ENCODE data around the gene SSR1. TPM values are rescaled to one million over a fixed set of nuclear protein-coding genes. Genes with fewer than 3 reads are reported as not detected.

Gene SSR1
- total RNA-seq, 3 donors from 2014 or later (not counting 1 experiment from before 2014, with no cell fraction given), result 82.8 to 97.6 (median 93.1) TPM

DNA sequence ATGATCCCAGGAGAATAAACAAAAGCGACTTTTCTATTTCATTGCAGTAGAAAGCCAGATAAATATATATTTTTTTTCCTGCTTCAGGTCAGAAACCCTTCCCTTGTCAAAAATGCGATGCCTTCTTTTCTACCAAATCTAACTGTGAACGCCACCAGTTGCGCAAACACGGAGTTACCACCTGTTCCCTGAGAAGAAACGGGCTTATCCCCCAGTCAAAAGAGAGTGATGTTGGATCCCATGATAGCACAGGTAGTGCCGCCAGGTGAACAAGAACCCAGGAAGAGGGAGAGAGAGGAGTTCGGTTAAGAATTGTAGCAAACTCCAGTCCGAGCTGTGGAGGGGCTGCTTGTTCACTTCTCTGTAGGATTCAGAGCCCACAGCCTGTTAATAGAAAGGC lies 72.6 kb downstream of the SSR1 start:
- H3K4me3 Mint-ChIP-seq, result no peak overlapping the region
- H3K27me3 Mint-ChIP-seq (ENCODE audit: low read depth in 2 of 2), result no peaks in the 10 kb centered on the region
- TF ChIP-seq, protein P1, sequence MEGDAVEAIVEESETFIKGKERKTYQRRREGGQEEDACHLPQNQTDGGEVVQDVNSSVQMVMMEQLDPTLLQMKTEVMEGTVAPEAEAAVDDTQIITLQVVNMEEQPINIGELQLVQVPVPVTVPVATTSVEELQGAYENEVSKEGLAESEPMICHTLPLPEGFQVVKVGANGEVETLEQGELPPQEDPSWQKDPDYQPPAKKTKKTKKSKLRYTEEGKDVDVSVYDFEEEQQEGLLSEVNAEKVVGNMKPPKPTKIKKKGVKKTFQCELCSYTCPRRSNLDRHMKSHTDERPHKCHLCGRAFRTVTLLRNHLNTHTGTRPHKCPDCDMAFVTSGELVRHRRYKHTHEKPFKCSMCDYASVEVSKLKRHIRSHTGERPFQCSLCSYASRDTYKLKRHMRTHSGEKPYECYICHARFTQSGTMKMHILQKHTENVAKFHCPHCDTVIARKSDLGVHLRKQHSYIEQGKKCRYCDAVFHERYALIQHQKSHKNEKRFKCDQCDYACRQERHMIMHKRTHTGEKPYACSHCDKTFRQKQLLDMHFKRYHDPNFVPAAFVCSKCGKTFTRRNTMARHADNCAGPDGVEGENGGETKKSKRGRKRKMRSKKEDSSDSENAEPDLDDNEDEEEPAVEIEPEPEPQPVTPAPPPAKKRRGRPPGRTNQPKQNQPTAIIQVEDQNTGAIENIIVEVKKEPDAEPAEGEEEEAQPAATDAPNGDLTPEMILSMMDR (IDR thresholded peaks at IDR 0.05), result no peak
- no peak overlapping the region for H3K27ac ChIP-seq (ENCODE audit: low read length)
- no peaks in the 10 kb centered on the region for H3K4me1 ChIP-seq (ENCODE audit: control insufficient read depth, insufficient read depth, low read length)
- WGBS (ENCODE audit: insufficient coverage), result 93% methylated on average over 9 of the region's 9 CpGs
- no peak for ATAC-seq
- H3K36me3 ChIP-seq (ENCODE audit: control insufficient read depth, insufficient read depth, low read length), result peaks cover 17% of the 10 kb centered on the region
- no peaks in the 10 kb centered on the region for H3K27me3 ChIP-seq (ENCODE audit: control insufficient read depth, insufficient read depth, low read length)
- intact Hi-C loops (cut with micrococcal nuclease), result no loop called here
- H3K4me1 Mint-ChIP-seq, result peaks cover 8 to 16% of the 10 kb centered on the region in 2 donors
- no peaks in the 10 kb centered on the region for H3K36me3 Mint-ChIP-seq
- no peaks in the 10 kb centered on the region for H3K9me3 ChIP-seq (ENCODE audit: control insufficient read depth, insufficient read depth, low read length)
- H3K27ac Mint-ChIP-seq, result peak overlapping the region in 1 of 2 donors; percentile 29
- DNase-seq, result no peak
- H3K9me3 Mint-ChIP-seq, result no peaks in the 10 kb centered on the region
- H3K4me3 ChIP-seq (ENCODE audit: low read length), result no peak overlapping the region

DNA sequence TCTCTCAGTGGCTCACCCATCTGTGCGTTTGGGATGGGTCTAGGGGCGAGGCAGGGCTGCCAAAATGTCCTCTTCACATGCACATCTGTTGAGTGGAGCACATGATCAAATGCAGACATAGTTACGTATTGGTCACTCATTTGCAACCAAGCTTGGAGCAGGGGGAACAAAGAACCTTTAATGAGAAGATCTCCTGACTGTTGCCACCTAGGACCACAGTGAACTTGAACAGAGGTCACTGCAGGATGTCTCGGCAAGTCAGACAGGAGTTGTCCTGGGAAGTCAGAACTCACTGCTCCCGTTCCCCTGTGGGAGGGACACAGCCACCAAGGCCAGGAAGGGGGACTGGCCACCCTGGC lies 73.4 kb downstream of the SSR1 start:
- no peak overlapping the region for H3K27ac ChIP-seq (ENCODE audit: low read length)
- H3K4me1 ChIP-seq (ENCODE audit: control insufficient read depth, insufficient read depth, low read length), result no peaks in the 10 kb centered on the region
- Mint-ChIP-seq H3K4me1 (peaks cover 8 to 16% of the 10 kb centered on the region in 2 donors), H3K4me3 (no peak overlapping the region), H3K36me3 (no peaks in the 10 kb centered on the region), H3K27me3 (ENCODE audit: low read depth in 2 of 2) (no peaks in the 10 kb centered on the region), H3K9me3 (no peaks in the 10 kb centered on the region), H3K27ac (peak overlapping the region in 1 of 2 donors; percentile 21)
- DNase-seq (no peak), ATAC-seq (no peak)
- no peak overlapping the region for H3K4me3 ChIP-seq (ENCODE audit: low read length)
- intact Hi-C loops (cut with micrococcal nuclease), result no loop called here
- TF ChIP-seq, protein P1 (IDR thresholded peaks at IDR 0.05), result no peak
- peaks cover 15% of the 10 kb centered on the region for H3K36me3 ChIP-seq (ENCODE audit: control insufficient read depth, insufficient read depth, low read length)
- no peaks in the 10 kb centered on the region for H3K9me3 ChIP-seq (ENCODE audit: control insufficient read depth, insufficient read depth, low read length)
- no peaks in the 10 kb centered on the region for H3K27me3 ChIP-seq (ENCODE audit: control insufficient read depth, insufficient read depth, low read length)
- WGBS (ENCODE audit: insufficient coverage), result 90% methylated on average over 5 of the region's 5 CpGs

DNA sequence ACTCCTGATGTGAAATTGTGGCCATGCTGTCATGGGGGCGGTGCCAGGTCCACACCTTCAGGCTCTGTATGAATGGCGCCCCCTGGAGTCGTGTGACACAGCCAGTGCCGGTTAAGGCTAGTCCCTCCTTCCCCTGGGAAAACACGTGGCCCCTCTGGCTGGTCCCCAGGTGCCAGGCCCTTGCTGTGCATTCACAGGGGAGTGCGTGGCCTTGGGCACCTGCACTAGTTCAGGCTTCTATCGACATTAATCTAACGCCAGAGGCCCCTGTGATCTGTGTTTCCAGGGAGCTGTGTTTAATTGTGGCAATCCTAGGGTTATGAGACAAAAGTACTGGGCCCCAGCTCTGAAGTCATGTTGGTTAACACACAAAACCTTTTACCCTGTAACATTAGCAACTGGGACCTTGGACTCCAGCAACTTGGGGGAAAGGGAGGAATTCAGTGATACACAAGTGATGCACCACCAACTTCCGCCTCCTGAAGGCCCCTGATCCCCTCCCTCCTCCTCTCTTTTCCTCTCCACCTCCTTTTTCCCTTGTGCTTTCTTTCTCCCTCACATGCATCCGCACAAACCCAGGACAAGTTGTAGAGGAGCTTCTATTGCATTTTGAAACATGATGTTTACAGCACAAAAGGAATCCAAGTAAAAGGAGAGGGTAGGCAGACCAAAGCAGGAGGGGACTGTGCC lies 74.0 kb downstream of the SSR1 start:
- Histone ChIP-seq H3K4me1 (ENCODE audit: control insufficient read depth, insufficient read depth, low read length) (no peaks in the 10 kb centered on the region), H3K4me3 (ENCODE audit: low read length) (no peak overlapping the region), H3K27me3 (ENCODE audit: control insufficient read depth, insufficient read depth, low read length) (no peaks in the 10 kb centered on the region), H3K9me3 (ENCODE audit: control insufficient read depth, insufficient read depth, low read length) (no peaks in the 10 kb centered on the region), H3K27ac (ENCODE audit: low read length) (no peak overlapping the region), H3K36me3 (ENCODE audit: control insufficient read depth, insufficient read depth, low read length) (peaks cover 14% of the 10 kb centered on the region)
- Mint-ChIP-seq H3K27ac (peak overlapping the region in 1 of 2 donors; percentile 21), H3K4me1 (peaks cover 8 to 20% of the 10 kb centered on the region in 2 donors), H3K27me3 (ENCODE audit: low read depth in 2 of 2) (no peaks in the 10 kb centered on the region), H3K9me3 (no peaks in the 10 kb centered on the region), H3K4me3 (no peak overlapping the region), H3K36me3 (no peaks in the 10 kb centered on the region)
- WGBS (ENCODE audit: insufficient coverage), result 48% methylated on average over 10 of the region's 10 CpGs
- DNase-seq, result peak; percentile 49 to 79
- intact Hi-C loops (cut with micrococcal nuclease), result no loop called here
- ATAC-seq, result peak; percentile 70 to 71 (median 71)
- TF ChIP-seq, protein P1 (IDR thresholded peaks at IDR 0.05), result peak; percentile 41

DNA sequence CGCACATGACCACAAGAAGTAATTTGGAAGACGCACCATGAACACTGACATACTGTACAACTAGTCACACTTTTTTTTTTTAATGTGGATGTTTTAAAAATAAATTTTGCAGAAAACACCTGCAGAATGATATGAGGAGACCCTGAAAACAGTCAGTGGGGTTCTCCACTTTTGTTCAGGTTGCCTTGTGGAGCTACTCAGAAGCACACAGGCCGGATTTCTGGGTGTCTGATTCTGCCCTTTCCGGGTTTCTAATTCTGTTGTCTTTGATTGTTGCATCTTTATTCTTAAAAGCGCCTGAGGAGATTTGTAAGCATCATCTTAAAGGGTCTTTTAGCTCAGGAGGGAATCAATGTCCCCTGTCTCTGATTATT lies 74.5 kb downstream of the SSR1 start:
- TF ChIP-seq, protein P1 (IDR thresholded peaks at IDR 0.05), result no peak
- Histone ChIP-seq H3K4me3 (ENCODE audit: low read length) (no peak overlapping the region), H3K9me3 (ENCODE audit: control insufficient read depth, insufficient read depth, low read length) (no peaks in the 10 kb centered on the region), H3K27me3 (ENCODE audit: control insufficient read depth, insufficient read depth, low read length) (no peaks in the 10 kb centered on the region), H3K27ac (ENCODE audit: low read length) (no peak overlapping the region), H3K4me1 (ENCODE audit: control insufficient read depth, insufficient read depth, low read length) (peaks cover 3% of the 10 kb centered on the region), H3K36me3 (ENCODE audit: control insufficient read depth, insufficient read depth, low read length) (peaks cover 18% of the 10 kb centered on the region)
- Mint-ChIP-seq H3K27ac (no peak overlapping the region), H3K4me1 (peaks cover 5 to 21% of the 10 kb centered on the region in 2 donors), H3K9me3 (no peaks in the 10 kb centered on the region), H3K4me3 (no peak overlapping the region), H3K27me3 (ENCODE audit: low read depth in 2 of 2) (no peaks in the 10 kb centered on the region), H3K36me3 (no peaks in the 10 kb centered on the region)
- intact Hi-C loops (cut with micrococcal nuclease), result no loop called here
- no peak for ATAC-seq
- no peak for DNase-seq
- WGBS (ENCODE audit: insufficient coverage), result 98% methylated on average over 3 of the region's 5 CpGs

Measured in natural killer cell (primary cell).